Muscle of back (tissue), 11 donors: ENCODE data around the gene CD53. TPM values are rescaled to one million over a fixed set of nuclear protein-coding genes. Genes with fewer than 3 reads are reported as not detected.

Source experiments
- DNase-seq, 3 donors: peaks; one replicate each; pipeline versions ENCODE4 v3.0.0 to v3.0.0-alpha.2; 2013
- polyA plus RNA-seq, 10 donors: library from polyadenylated mRNA; unstranded; fragments of 120-200 nt; gene quantifications; one replicate each; pipeline ENCODE4 v1.2.1, GENCODE V29; 2013; ENCODE audit not compliant: insufficient read length in 10 of 10

The CD53 gene
- polyA plus RNA-seq, 10 donors, result 6.9 to 23.4 (median 9.3) TPM

DNA sequence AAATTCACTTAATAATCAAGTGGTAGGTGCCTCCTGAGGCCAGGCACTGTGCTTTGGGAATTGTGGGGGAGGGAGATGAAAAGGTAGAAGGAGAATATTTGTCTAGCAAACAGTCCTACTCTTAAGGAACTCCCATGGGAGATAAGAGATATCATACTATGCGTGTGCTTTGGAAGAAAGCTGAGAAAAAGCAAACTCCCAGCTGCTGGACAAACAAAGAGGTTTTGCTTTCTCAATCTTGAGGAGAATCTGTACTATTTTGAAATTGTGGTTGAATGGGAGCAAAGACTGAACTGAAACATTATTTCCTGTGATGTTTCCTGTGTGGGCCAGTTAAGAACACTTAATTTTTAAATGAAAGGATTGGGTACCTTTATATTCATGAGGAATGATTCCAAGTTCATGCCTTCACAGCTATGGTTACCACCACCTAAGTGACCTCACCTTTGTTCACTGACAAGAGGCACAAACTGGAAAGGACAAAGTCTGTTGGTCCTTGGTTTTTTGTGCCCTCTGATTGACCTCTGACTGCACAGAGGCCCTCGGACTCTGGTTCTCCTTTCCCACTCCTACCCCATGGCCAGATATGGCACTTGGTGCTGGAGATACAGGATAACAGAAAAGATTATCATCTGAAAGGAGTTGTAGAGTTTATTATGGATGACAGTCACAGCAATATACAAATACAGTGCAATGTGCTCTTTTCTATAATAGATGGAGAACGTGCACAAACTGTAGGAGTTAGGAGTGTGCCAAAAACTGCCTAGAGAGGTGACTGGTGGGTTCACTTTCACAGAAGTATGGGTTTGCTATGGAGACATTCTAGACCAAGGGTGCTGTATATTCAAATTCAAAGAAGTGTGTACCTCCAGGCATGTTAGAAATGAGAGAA, 1.6 kb downstream of the CD53 start:
- no peak for DNase-seq

DNA sequence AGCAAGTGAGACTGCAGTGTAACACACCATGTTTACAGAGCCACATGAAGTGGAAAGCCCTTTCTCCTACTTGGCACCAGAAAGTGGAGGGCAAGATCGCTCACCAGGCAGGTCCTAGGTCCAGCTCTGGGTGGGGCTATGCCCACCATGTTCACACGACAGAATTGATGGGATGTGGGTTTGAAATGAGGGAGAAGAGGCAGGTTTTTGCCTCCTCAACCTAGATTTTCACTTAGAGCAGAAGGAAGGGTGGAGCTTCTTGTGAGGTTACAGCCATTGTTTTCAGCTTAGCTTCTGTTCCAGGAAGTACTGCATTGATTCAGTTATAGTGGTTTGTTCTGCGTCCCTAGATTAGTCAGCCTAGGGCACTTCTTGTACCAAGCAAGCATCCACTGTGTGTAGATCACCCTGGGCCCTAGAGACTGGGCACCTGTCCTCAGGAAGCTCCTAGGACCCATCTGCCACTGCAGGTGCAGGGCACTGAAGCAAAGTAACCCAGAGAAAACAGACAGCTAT, 2.3 kb downstream of the CD53 start:
- DNase-seq, result peak in 1 of 3 donors; percentile 11

DNA sequence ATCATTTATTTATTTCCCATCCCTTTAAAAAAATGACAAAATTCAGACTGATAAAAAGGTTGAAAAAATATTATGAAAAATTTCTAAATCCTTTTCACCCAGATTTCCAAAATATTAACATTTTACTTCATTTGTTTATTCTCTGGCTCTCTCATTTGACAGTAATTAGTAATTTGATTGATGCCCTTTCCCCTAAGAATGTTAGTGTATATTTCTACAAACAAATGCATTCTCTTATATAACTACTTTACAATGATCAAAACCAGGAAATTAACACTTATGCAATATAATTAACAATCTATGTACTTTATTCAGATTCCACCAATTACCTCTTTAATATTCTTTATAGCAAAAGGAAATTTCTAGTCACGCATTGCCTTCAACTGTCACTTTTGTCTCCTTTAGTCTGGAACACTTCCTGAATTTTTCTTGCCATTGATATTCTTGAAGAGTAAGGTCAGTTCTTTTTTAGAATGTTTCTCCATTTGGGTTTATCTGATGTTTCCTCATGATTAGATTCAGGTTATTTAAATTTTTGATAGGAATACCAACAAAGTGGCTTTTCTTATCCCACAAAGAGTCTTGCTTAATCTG, 3.9 kb downstream of the CD53 start:
- DNase-seq, result no peak

DNA sequence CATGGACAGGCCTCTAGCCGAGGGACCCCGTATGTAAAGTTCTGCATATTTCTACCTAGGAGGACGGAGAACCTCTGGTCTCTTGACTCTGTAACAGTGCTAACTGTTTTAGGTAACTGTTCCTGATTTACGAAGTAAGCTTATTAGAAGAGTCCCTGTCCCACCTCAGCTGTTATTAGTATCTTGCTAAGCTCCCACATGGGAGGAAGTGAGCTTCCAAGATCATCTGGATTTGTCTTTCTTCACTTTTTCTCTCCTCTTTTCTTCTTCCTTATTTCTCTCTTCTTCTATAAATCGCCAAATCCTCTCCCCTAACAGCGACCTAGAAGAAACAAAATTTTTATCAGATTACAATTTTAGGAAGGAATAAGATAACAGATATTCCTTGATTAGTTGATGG, 4.4 kb downstream of the CD53 start:
- DNase-seq, result no peak

DNA sequence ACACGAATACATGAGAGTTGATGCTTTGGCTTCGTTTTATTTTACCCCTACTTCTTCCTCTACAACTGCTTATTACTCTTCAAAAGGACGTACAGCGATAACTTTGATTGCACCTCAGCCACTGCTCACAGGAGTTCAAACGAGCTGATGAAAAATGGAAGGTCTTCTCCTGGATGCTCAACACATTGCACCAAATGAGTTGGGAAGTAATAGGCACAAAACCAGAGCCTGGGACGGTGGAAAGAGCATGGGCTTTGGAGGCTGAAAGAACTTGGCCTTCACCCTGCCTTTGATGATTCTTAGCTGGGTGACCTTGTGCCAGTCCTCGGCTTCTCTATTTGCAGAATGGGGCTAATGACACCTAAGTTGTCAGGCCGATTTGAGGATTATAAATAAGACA, 4.8 kb downstream of the CD53 start:
- no peak for DNase-seq

DNA sequence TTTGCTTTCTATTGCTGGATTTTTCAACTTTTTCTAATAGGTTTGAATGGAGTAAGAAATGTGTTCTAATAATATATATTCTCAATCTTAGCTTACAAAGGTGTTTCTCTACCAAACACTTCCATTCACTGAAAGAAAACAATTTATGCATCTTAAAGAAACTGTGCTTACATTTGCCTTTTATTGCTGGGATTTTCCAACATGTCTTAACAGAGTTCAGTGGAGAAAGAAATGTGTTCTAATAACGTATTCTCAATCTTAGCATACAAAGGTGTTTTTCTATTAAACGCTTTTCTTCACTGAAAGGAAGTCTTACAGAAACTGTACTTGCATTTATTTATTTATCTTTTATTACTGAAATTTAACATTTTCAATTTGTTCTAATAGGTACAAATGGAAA, 5.6 kb downstream of the CD53 start:
- DNase-seq, result no peak

DNA sequence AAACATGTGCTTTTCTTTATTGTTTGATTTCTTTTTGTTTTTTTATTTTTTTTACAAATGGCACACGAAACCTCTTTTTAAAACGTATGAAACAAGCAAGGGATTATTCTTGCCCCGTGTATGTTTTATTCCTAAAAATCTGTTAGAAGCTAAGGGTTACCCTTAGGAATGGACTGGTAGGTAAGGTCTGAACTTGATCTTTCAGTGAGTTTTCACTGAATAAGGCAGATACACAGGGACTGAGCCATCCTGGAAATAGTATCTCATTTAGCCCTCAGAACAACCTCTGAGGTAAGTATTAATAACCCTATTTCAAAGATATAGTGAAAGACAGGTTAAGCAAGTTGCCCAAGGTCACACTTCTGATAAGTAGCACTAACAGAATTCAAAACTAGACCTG, 6.0 kb downstream of the CD53 start:
- no peak for DNase-seq

DNA sequence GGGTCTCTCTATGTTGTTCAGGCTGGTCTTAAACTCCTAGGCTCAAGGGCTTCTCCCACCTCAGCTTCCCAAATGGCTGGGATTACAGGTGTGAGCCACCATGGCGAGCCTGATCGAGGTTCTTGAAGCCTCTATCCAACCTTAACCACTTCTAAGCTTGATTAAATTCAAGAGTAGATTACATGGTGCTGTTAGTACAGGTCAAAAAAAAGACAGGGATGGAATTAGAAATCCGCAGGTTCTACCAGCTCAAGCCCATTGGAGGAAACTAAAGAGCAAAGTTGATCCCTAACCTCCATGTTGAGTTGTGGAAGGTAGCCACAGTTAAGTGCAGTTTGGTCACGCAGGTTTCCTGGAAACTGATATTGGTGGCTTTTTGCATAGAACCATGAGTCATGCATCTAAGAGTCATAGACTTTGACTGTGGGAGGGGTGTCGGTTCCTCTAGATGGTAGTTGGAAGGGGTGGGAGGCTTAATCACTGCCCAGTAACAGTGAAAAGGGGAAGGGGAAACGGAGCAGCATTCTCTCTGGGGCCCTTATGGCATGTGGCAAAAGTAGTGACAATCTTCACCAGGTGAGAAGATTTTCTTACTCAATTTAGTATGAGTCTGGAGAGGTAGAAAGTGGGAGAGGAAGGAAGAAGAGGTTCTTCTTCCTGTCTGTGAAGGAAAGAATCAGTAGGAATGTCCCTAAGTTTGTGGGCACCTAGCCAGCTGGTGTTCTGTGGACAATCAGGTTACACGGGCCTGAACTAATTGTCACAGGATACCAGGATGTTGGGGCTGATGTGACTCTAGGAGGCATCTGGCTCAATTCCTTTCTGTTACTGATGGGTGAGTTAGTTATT, 7.0 kb downstream of the CD53 start:
- no peak for DNase-seq

DNA sequence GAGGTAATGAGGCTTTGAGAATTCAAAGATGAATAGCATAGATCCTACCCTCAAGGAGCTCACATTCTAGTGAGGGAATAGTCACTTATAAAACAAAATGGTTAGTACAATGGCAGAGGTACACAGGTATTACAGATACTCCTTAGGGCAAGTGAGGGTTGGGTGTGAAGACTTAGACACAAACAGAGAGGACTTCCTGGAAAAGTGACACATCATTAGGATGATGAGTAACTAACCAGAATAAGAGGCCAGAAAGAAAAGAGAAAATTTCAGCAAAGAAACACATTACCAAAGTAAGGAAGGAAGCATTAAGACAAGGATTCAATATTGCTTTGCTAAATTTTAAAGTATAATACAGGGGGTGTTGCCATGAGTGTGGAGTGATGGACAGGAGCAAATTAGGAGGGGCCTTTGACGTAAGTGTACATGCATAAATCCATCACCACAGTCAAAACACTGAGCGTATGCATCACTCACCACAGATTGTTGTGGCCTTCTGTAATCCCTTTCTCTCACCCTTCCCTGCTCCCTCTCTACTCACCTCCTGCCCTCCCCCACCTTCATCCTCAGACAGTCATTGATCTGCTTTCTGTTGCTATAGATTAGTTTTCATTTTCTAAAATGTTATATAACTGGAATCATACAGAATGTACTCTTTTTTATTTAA, 7.9 kb downstream of the CD53 start:
- DNase-seq, result no peak

DNA sequence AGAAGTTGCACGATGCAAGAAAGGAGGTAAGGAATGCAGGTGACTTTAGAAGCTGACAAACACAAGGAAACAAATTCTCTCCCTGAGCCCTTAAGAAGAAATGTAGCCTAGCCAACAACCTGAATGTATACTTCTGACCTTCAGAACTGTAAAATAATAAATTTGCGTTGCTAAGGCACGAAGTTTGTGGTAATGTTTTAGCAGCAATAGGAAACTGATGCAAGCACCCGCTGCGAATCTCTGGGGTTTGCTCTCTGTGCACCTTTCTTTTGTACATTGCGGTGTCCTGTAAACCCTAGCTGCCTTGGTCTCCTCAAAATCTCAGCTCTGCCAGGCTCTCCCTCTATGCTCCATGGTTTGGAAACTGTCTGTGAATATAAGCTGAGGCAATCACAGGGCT, 15.1 kb downstream of the CD53 start:
- DNase-seq, result no peak

DNA sequence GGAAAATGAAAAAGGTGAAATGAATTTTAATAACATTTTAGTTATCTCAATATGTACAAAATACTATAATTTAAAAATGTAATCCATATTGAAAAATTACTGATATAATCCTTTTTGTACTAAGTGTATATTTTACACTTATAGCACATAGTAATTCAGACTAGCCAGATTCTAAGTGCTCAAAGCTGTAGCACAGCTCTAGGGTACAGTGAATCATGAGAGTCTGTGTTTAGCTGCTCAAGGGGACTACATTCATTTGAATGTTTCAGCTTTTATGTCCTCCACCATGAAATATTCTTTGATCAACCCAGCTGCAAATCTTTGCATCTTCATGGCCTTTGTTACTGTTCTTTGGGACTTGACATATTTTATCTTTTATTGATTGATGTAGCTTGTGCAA, 15.7 kb downstream of the CD53 start:
- DNase-seq, result no peak

DNA sequence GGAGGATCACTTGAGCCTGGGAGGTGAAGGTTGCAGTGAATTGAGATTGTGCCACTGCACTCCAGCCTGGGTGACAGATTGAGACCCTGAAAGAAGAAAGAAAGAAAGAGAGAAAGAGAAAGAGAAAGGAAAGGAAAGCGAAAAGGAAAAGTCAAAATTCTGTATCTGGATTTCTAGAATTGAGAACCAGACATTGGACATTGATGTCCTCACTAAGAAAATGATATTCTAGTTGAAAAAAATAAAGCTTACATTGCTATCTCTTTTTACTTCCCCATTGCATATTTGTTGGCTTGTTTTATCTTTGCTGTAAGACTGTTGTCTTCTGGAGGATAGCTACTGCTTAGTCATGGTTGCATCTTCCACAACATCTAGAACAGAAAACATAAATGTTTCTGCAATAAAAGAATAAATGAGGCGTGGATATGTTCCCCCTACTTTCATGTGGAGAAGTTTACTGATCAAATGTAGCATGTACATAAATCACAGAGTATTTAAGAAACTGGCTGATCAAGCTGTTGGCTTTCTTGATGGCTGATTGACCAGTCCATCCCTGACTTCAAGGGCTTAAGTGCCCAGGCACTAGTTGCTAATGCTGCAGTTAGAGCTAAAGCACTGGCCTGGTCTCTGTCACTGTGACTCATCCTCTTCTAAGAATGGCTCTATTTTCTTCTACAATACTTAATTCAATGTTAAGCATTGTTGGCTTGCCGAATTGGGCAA, 17.7 kb downstream of the CD53 start:
- DNase-seq, result no peak

DNA sequence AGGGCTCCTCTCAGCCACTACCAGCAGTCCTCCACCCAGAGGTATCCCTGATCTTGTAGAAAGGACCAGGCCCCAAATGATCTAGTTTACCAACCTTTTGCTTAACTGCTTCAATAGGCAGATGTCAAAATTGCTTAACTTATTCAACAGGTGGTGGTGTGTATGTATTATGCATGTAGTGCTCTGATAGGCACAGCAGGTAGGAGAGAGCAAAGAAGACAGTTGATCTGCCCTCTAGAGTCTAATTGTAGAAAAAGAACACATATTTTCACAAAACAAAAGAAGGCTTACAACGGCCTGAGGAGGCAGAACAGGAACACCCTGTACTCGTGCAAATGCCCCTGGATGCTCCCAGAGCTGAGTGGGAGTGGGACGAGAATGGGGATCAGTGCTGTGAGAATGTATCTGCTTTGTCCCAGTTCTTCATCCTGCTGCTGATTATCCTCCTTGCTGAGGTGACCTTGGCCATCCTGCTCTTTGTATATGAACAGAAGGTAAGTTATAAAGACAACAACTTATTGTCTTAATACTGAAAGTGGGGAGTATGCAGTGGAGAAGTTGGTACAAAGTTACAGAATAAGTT, 21.1 kb downstream of the CD53 start:
- DNase-seq, result no peak

DNA sequence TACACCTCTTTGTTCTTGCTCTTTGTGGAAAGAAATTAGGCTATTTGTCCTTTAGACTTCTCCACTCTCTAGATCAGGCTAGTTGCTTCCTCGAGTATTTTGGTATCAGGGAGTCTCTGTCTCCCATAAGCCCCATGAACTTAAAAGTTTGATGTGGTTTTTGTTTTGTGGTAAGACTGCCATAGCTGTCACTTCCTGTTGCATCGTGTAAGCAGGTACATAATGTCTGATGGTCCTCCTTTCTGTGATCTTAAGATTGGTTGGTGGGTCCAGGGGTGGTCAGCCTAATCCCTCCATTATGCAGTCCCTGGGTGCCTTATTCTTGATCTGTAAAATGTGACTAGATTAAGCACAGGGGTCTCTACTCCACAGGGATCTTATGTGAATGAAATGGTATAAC, 23.1 kb downstream of the CD53 start:
- no peak for DNase-seq

DNA sequence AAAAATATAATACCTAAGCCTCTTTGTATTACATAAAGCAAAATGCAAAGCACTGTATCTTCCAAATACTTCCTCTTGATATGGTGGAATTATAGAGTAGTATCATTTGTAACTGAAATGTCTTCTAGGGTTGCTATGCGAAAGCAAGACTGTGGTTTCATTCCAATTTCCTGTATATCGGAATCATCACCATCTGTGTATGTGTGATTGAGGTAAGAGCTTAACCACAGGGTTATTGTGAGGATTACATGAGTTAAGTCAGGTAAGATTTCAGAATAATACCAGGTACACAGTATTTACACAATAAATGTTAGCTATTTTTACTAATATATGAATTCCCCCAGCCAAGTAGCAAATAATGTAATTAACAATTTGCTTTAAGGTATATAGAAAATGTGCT, 24.7 kb downstream of the CD53 start:
- no peak for DNase-seq

DNA sequence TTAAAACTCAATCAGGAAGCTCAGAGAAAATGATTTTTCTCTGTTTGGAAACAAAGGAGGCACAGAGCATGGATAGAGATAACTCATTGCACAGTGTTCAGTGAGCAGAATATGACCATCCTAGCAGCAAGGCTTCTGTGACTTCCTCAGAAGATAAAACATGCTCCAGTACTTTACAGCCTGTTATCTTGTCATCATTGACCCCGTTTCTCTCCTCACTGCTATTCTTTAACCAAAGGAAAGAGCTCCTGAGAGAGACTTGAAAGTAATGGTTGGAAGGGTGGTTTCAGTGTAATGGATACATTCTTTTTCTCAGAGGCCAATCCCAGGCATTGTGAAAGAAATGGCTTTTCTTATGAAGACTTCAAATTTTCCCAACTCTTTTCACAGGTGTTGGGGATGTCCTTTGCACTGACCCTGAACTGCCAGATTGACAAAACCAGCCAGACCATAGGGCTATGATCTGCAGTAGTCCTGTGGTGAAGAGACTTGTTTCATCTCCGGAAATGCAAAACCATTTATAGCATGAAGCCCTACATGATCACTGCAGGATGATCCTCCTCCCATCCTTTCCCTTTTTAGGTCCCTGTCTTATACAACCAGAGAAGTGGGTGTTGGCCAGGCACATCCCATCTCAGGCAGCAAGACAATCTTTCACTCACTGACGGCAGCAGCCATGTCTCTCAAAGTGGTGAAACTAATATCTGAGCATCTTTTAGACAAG, 25.9 kb downstream of the CD53 start:
- no peak for DNase-seq

DNA sequence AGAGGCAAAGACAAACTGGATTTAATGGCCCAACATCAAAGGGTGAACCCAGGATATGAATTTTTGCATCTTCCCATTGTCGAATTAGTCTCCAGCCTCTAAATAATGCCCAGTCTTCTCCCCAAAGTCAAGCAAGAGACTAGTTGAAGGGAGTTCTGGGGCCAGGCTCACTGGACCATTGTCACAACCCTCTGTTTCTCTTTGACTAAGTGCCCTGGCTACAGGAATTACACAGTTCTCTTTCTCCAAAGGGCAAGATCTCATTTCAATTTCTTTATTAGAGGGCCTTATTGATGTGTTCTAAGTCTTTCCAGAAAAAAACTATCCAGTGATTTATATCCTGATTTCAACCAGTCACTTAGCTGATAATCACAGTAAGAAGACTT, 26.5 kb downstream of the CD53 start:
- no peak for DNase-seq

DNA sequence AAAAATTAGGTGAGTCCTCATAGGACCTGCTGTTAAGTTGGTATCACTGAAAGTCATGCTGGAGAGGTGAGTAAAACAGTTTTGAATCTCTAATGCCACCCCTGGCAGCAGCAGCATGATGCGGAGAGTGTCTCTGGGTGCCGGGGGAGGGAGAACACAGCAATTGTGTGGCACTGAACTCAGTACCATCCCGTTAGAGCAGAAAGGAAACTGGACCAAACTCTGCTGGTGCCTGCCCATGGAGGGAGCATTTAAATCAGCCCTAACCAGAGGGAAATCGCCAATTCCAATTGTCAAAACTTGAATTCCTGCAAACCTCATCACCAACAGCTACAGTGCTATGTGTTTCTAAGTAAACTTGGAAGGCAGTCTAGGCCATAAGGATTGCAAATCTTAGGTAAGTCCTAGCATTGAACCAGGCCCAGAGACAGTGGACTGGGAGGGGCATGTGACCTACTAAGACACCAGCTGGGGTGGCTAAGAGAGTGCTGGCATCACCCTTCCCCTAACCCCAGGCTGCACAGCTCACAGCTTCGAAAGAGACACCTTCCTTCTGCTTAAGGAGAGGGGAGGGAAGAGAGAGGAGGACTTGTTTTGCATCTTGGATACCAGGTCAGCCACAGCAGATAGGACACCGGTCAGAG, 30.0 kb downstream of the CD53 start:
- DNase-seq, result no peak

DNA sequence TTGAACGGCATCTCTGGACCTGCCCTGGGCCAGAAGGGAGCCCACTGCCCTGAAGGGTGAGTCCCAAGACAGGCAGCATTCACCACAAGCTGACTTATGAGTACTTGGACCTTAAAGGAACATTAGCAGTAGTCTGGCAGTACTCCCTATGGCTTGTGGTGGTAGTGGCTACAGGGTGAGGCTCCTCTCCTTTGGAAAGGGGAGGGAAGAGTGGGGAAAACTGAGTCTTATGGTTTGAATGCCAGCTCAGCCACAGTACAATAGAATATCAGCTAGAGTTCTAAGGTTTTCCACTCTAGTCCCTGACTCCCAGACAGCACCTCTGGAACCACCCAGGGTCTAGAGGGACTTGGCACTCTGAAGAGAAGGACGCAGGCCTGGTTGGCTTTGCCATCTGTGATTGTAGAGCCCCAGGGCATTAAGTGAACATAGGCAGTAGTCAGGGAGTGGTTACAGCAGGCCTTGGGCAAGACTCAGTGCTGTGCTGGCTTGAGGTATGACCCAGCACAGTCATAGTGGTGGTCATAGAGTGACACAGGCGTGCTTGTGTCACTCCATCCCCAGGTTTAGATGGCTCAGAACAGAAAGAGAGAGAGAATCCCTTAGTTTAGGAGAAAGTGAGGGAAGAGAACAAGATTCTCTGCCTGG, 31.0 kb downstream of the CD53 start:
- DNase-seq, result no peak
